Gastrocnemius medialis (tissue), 4 donors: ENCODE measurements around the gene PSMD14. TPM values are rescaled to one million over a fixed set of nuclear protein-coding genes. Genes with fewer than 3 reads are reported as not detected.

Experiments used
- ATAC-seq, 2 donors: fragments of 150-250 bp; one replicate each; pipeline ENCODE4 v1.9.1; 2016
- DNase-seq, 2 donors: peaks; one replicate each; pipeline ENCODE4 v3.0.0-alpha.2; 2019
- H3K27ac ChIP-seq, 4 donors: fragments of 200-600 bp; sonication (generic); 1 replicate in 1 of 4; 2 replicates in 3 of 4; pipeline ENCODE4 v1.5.1; 2016 to 2018; ENCODE audit warnings: mild to moderate bottlenecking in 2 of 4, moderate library complexity in 1 of 4
- H3K27me3 ChIP-seq, 3 donors: fragments of 200-600 bp; sonication (generic) in 2 of 3; 1 replicate in 1 of 3; 2 replicates in 2 of 3; pipeline versions ENCODE4 v1.5.1 to v1.6.0; 2016 to 2019; ENCODE audit warnings: mild to moderate bottlenecking in 1 of 3, moderate library complexity in 1 of 3
- H3K36me3 ChIP-seq, 2 donors: fragments of 200-600 bp; sonication (generic) in 1 of 2; one replicate each; pipeline ENCODE4 v1.5.1; 2017 to 2018
- H3K4me1 ChIP-seq, 2 donors: fragments of 200-600 bp; sonication (generic) in 1 of 2; one replicate each; pipeline ENCODE4 v1.5.1; 2016 to 2017; ENCODE audit warnings: mild to moderate bottlenecking in 2 of 2
- H3K4me3 ChIP-seq, 4 donors: fragments of 200-600 bp; sonication (generic) in 3 of 4; 1 replicate in 1 of 4; 2 replicates in 3 of 4; pipeline ENCODE4 v1.5.1; 2016 to 2019; ENCODE audit warnings: mild to moderate bottlenecking in 2 of 4
- H3K9me3 ChIP-seq, 3 donors: fragments of 200-600 bp; sonication (generic) in 2 of 3; 1 replicate in 1 of 3; 2 replicates in 2 of 3; pipeline ENCODE4 v1.5.1; 2016 to 2019
- CTCF ChIP-seq, 5 experiments: fragments of 450-650 bp in 3 of 5; fragments of 200-600 bp in 2 of 5; sonication (generic) in 2 of 5; IDR thresholded peaks in 4 of 5; conservative IDR thresholded peaks in 1 of 5; 1 replicate in 4 of 5; 2 replicates in 1 of 5; pipeline ENCODE4 v1.5.1; 2016 to 2019; ENCODE audit warnings: antibody characterized with exemption in 5 of 5, mild to moderate bottlenecking in 3 of 5, moderate library complexity in 3 of 5
- POLR2A ChIP-seq, 2 donors: fragments of 450-650 bp; IDR thresholded peaks; one replicate each; pipeline ENCODE4 v1.6.1; 2017; ENCODE audit warnings: antibody characterized with exemption in 2 of 2, mild to moderate bottlenecking in 2 of 2, moderate library complexity in 2 of 2
- in situ Hi-C, 4 donors: fragments of 200-750 bp; cut with MboI; loops; one replicate each; pipeline versions ENCODE4 v1.15.0 to v1.8.0; 2017; ENCODE audit warnings: low sequenced_read_pairs in 4 of 4
- intact Hi-C: fragments of 100-400 bp; cut with DNase I; formaldehyde crosslinking; loops from one replicate; pipeline ENCODE4 v1.15.1; 2023; ENCODE audit warnings: low total_unique reads
- total RNA-seq, 4 donors: library from RNA; depleted of rRNA; stranded (reverse); fragments of >200 nt; gene quantifications; one replicate each; pipeline versions ENCODE4 v1.1.0 to v1.2.3, GENCODE V29; 2016

The PSMD14 gene
- total RNA-seq, 4 donors from 2014 or later = 138 to 195 (median 163) TPM

GRCh38 chr2:161321944-161322648 is 13.9 kb downstream of the PSMD14 start:
- intact Hi-C loops (no loop called here), in situ Hi-C loops (no loop called here)
- no peak overlapping the region for H3K27ac ChIP-seq
- no peak for DNase-seq
- no peaks in the 10 kb centered on the region for H3K4me1 ChIP-seq
- H3K4me3 ChIP-seq = no peak overlapping the region
- H3K9me3 ChIP-seq = no peaks in the 10 kb centered on the region
- no peaks in the 10 kb centered on the region for H3K27me3 ChIP-seq
- H3K36me3 ChIP-seq = peaks cover 0 to 11% of the 10 kb centered on the region in 2 donors
- ATAC-seq = no peak
- no peak for TF ChIP-seq POLR2A (IDR thresholded peaks at IDR 0.05)
- TF ChIP-seq CTCF (IDR thresholded peaks at IDR 0.05 in 4 of 5, conservative IDR thresholded peaks at IDR 0.05 in 1 of 5) = no peak

GRCh38 chr2:161324876-161325275 is 16.7 kb downstream of the PSMD14 start:
- no peaks in the 10 kb centered on the region for H3K27me3 ChIP-seq
- no peaks in the 10 kb centered on the region for H3K4me1 ChIP-seq
- intact Hi-C loops = no loop called here
- H3K4me3 ChIP-seq = no peak overlapping the region
- DNase-seq (no peak), ATAC-seq (no peak)
- no peak overlapping the region for H3K27ac ChIP-seq
- H3K36me3 ChIP-seq = peaks cover 0 to 9% of the 10 kb centered on the region in 2 donors
- TF ChIP-seq CTCF (IDR thresholded peaks at IDR 0.05 in 4 of 5, conservative IDR thresholded peaks at IDR 0.05 in 1 of 5) (no peak), POLR2A (IDR thresholded peaks at IDR 0.05) (no peak)
- in situ Hi-C loops = no loop called here
- H3K9me3 ChIP-seq = no peaks in the 10 kb centered on the region

GRCh38 chr2:161327582-161327981 is 19.4 kb downstream of the PSMD14 start:
- Histone ChIP-seq H3K27ac (no peak overlapping the region), H3K4me1 (peaks cover 0 to 6% of the 10 kb centered on the region in 2 donors), H3K4me3 (no peak overlapping the region), H3K36me3 (no peaks in the 10 kb centered on the region), H3K9me3 (no peaks in the 10 kb centered on the region), H3K27me3 (no peaks in the 10 kb centered on the region)
- TF ChIP-seq POLR2A (IDR thresholded peaks at IDR 0.05) (no peak), CTCF (IDR thresholded peaks at IDR 0.05 in 4 of 5, conservative IDR thresholded peaks at IDR 0.05 in 1 of 5) (no peak)
- no peak for DNase-seq
- in situ Hi-C loops (no loop called here), intact Hi-C loops (no loop called here)
- no peak for ATAC-seq

GRCh38 chr2:161332371-161332967 is 24.2 kb downstream of the PSMD14 start:
- Histone ChIP-seq H3K36me3 (no peaks in the 10 kb centered on the region), H3K9me3 (no peaks in the 10 kb centered on the region), H3K27me3 (no peaks in the 10 kb centered on the region), H3K27ac (no peak overlapping the region), H3K4me1 (peaks cover 0 to 14% of the 10 kb centered on the region in 2 donors), H3K4me3 (no peak overlapping the region)
- TF ChIP-seq POLR2A (IDR thresholded peaks at IDR 0.05) (no peak), CTCF (IDR thresholded peaks at IDR 0.05 in 4 of 5, conservative IDR thresholded peaks at IDR 0.05 in 1 of 5) (no peak)
- in situ Hi-C loops = no loop called here
- ATAC-seq (no peak), DNase-seq (no peak)
- intact Hi-C loops = no loop called here
